ENCODE measurements around the gene RRP36. TPM values are rescaled to one million over a fixed set of nuclear protein-coding genes. Genes with fewer than 3 reads are reported as not detected.

RRP36 gene
- polyA plus RNA-seq, 1 of the 3 experiments (the other 2 are of a cell fraction) = 60.5 TPM

GRCh38 chr6:43045371-43045930 lies 24.0 kb downstream of the RRP36 start:
- Histone ChIP-seq H2AFZ (ENCODE audit: low read depth) (no peak overlapping the region), H3K9me3 (no peaks in the 10 kb centered on the region), H3K9ac (no peak overlapping the region), H3K36me3 (replicated peaks in 1 of 2; ENCODE audit: control insufficient read depth in 1 of 2, insufficient read depth in 2 of 2, low read length in 1 of 2) (peaks cover 18 to 74% of the 10 kb centered on the region in 2 experiments), H3K27ac (ENCODE audit: low read depth in 2 of 2, low read length in 1 of 2) (no peak overlapping the region), H3K9me2 (no peaks in the 10 kb centered on the region), H3K27me3 (ENCODE audit: insufficient read depth) (no peaks in the 10 kb centered on the region), H3K4me2 (no peak overlapping the region), H3K4me3 (ENCODE audit: low read depth in 2 of 2, low read length in 1 of 2) (no peak overlapping the region), H3K4me1 (ENCODE audit: control insufficient read depth in 1 of 2, insufficient read depth in 2 of 2, low read depth in 1 of 2, low read length in 1 of 2) (no peaks in the 10 kb centered on the region), H3F3A (replicated peaks; ENCODE audit: insufficient read depth) (no peaks in the 10 kb centered on the region), H3K79me2 (ENCODE audit: insufficient read depth) (no peaks in the 10 kb centered on the region; the same call in 1 of the 2 replicates), H4K20me1 (ENCODE audit: insufficient read depth) (no peaks in the 10 kb centered on the region)
- no peak for DNase-seq
- WGBS (ENCODE audit: low lambda C conversion rate) = 93% methylated on average over 5 of the region's 11 CpGs
- POLR2A ChIA-PET = no interaction called here
- CTCF ChIA-PET = interaction anchor here (0.5 to 1.2 kb wide), 4 partner anchors 9 to 97 kb away, joined by 3 read pairs; partner anchors contain the start of gene CUL7
- TF ChIP-seq MEF2A (IDR thresholded peaks at IDR 0.05; ENCODE audit: borderline replicate concordance, low read depth) = no peak
- TF ChIP-seq, protein P1, sequence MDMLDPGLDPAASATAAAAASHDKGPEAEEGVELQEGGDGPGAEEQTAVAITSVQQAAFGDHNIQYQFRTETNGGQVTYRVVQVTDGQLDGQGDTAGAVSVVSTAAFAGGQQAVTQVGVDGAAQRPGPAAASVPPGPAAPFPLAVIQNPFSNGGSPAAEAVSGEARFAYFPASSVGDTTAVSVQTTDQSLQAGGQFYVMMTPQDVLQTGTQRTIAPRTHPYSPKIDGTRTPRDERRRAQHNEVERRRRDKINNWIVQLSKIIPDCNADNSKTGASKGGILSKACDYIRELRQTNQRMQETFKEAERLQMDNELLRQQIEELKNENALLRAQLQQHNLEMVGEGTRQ (IDR thresholded peaks at IDR 0.05; ENCODE audit: borderline replicate concordance, low read depth, low read length) = no peak
- TF ChIP-seq GABPA (IDR thresholded peaks at IDR 0.05; ENCODE audit: low read depth) = no peak
- TF ChIP-seq RCOR1 (IDR thresholded peaks at IDR 0.05; ENCODE audit: low read length) = no peak
- no peak for TF ChIP-seq MAX (IDR thresholded peaks at IDR 0.05; ENCODE audit: low read depth)
- no peak for TF ChIP-seq FOXJ3 (CRISPR knock-in tag; IDR thresholded peaks at IDR 0.05)
- TF ChIP-seq SIN3A (IDR thresholded peaks at IDR 0.05; ENCODE audit: borderline replicate concordance, low read depth, low read length) = no peak
- no peak for TF ChIP-seq SMC3 (IDR thresholded peaks at IDR 0.05; ENCODE audit: low read depth, low read length)
- TF ChIP-seq TAF1 (IDR thresholded peaks at IDR 0.05; ENCODE audit: borderline replicate concordance, low read depth, low read length) = no peak

GRCh38 chr6:43047998-43048397 lies 26.6 kb downstream of the RRP36 start:
- peaks cover 14 to 68% of the 10 kb centered on the region in 2 experiments for H3K36me3 ChIP-seq (replicated peaks in 1 of 2; ENCODE audit: control insufficient read depth in 1 of 2, insufficient read depth in 2 of 2, low read length in 1 of 2)
- H3K27ac ChIP-seq (ENCODE audit: low read depth in 2 of 2, low read length in 1 of 2) = no peak overlapping the region
- CTCF ChIA-PET = interaction anchor here (0.6 to 1.5 kb wide), 2 partner anchors 96 to 449 kb away, joined by 3 to 5 read pairs; no protein-coding TSS in a partner anchor
- H3K79me2 ChIP-seq (ENCODE audit: insufficient read depth) = peaks cover 22% of the 10 kb centered on the region
- peaks cover 8 to 21% of the 10 kb centered on the region in 2 experiments; a peak in 3 of 4 replicates for H3K4me1 ChIP-seq (ENCODE audit: control insufficient read depth in 1 of 2, insufficient read depth in 2 of 2, low read depth in 1 of 2, low read length in 1 of 2)
- 93% methylated on average over 6 of the region's 7 CpGs for WGBS (ENCODE audit: low lambda C conversion rate)
- H3F3A ChIP-seq (replicated peaks; ENCODE audit: insufficient read depth) = no peaks in the 10 kb centered on the region
- H3K9ac ChIP-seq = no peak overlapping the region
- H3K27me3 ChIP-seq (ENCODE audit: insufficient read depth) = no peaks in the 10 kb centered on the region
- DNase-seq = no peak
- H3K4me3 ChIP-seq (ENCODE audit: low read depth in 2 of 2, low read length in 1 of 2) = no peak overlapping the region
- H3K9me2 ChIP-seq = no peaks in the 10 kb centered on the region
- no peak overlapping the region for H3K4me2 ChIP-seq
- no peak overlapping the region for H2AFZ ChIP-seq (ENCODE audit: low read depth)
- no peaks in the 10 kb centered on the region for H4K20me1 ChIP-seq (ENCODE audit: insufficient read depth)
- POLR2A ChIA-PET = no interaction called here
- H3K9me3 ChIP-seq = no peaks in the 10 kb centered on the region
- TF ChIP-seq RXRA (IDR thresholded peaks at IDR 0.05; ENCODE audit: borderline replicate concordance, low read depth) = no peak
- no peak for TF ChIP-seq TAF1 (IDR thresholded peaks at IDR 0.05; ENCODE audit: borderline replicate concordance, low read depth, low read length)
- no peak for TF ChIP-seq FOXM1 (IDR thresholded peaks at IDR 0.05; ENCODE audit: low read depth)
- no peak for TF ChIP-seq FOXJ3 (CRISPR knock-in tag; IDR thresholded peaks at IDR 0.05)
- TF ChIP-seq FOSL2 (IDR thresholded peaks at IDR 0.05; ENCODE audit: borderline replicate concordance, low read depth) = no peak
- TF ChIP-seq MXI1 (IDR thresholded peaks at IDR 0.05; ENCODE audit: low read depth, low read length) = no peak
- no peak for TF ChIP-seq NRF1 (IDR thresholded peaks at IDR 0.05; ENCODE audit: low read depth, low read length)
- TF ChIP-seq, protein P2, sequence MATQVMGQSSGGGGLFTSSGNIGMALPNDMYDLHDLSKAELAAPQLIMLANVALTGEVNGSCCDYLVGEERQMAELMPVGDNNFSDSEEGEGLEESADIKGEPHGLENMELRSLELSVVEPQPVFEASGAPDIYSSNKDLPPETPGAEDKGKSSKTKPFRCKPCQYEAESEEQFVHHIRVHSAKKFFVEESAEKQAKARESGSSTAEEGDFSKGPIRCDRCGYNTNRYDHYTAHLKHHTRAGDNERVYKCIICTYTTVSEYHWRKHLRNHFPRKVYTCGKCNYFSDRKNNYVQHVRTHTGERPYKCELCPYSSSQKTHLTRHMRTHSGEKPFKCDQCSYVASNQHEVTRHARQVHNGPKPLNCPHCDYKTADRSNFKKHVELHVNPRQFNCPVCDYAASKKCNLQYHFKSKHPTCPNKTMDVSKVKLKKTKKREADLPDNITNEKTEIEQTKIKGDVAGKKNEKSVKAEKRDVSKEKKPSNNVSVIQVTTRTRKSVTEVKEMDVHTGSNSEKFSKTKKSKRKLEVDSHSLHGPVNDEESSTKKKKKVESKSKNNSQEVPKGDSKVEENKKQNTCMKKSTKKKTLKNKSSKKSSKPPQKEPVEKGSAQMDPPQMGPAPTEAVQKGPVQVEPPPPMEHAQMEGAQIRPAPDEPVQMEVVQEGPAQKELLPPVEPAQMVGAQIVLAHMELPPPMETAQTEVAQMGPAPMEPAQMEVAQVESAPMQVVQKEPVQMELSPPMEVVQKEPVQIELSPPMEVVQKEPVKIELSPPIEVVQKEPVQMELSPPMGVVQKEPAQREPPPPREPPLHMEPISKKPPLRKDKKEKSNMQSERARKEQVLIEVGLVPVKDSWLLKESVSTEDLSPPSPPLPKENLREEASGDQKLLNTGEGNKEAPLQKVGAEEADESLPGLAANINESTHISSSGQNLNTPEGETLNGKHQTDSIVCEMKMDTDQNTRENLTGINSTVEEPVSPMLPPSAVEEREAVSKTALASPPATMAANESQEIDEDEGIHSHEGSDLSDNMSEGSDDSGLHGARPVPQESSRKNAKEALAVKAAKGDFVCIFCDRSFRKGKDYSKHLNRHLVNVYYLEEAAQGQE (IDR thresholded peaks at IDR 0.05; ENCODE audit: low read depth, low read length) = no peak
- no peak for TF ChIP-seq RCOR1 (IDR thresholded peaks at IDR 0.05; ENCODE audit: low read length)
- no peak for TF ChIP-seq MEF2A (IDR thresholded peaks at IDR 0.05; ENCODE audit: borderline replicate concordance, low read depth)
- TF ChIP-seq EP300 (IDR thresholded peaks at IDR 0.05; ENCODE audit: borderline replicate concordance in 1 of 2, low read depth in 1 of 2, low read length in 1 of 2) = no peak
- no peak for TF ChIP-seq EZH2phosphoT487 (IDR thresholded peaks at IDR 0.05; ENCODE audit: borderline replicate concordance, low read depth)
- TF ChIP-seq GABPA (IDR thresholded peaks at IDR 0.05; ENCODE audit: low read depth) = no peak
- no peak for TF ChIP-seq NFIC (IDR thresholded peaks at IDR 0.05; ENCODE audit: borderline replicate concordance)
- TF ChIP-seq GATA2 (CRISPR knock-in tag; IDR thresholded peaks at IDR 0.05) = no peak
- no peak for TF ChIP-seq MAX (IDR thresholded peaks at IDR 0.05; ENCODE audit: low read depth)

All from SK-N-SH (cell line).